HL-60 (cell line): ENCODE measurements around the gene KRTAP4-12.

Experiments
- GABPA ChIP-seq: IDR thresholded peaks from 2 replicates; pipeline ENCODE4 v1.6.1; 2012; ENCODE audit warnings: low read depth
- POLR2AphosphoS5 ChIP-seq: IDR thresholded peaks from 2 replicates; pipeline ENCODE4 v1.6.1; 2012; ENCODE audit warnings: low read depth
- TF ChIP-seq, protein P1 (sequence below): IDR thresholded peaks from one replicate; pipeline ENCODE4 v1.5.1; 2011; ENCODE audit warnings: low read length, control low read depth, inconsistent platforms; ENCODE audit not compliant: insufficient read depth
- TF ChIP-seq, protein P2 (sequence below): IDR thresholded peaks from 2 replicates; pipeline ENCODE4 v1.6.1; 2012; ENCODE audit warnings: low read depth; ENCODE audit not compliant: insufficient replicate concordance

DNA sequence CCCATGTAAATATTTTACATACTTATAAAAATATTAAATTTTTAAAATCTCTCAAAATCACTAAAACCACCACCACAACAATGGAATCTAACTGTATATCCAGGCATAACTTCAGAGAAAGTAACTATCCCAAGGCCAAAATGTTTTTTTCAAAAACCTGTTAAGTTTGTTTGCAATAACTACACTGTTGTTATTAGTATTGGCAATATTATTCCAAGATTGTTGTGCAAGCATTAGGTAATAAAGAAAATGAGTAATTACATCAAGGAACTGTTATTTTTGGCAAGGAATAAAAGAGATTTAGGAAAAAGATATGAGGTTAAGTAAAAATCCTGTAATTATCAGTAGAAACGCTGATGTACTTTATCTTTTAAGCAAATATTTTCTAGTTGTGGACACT is 3.4 kb upstream of the KRTAP4-12 start:
- TF ChIP-seq, protein P1, sequence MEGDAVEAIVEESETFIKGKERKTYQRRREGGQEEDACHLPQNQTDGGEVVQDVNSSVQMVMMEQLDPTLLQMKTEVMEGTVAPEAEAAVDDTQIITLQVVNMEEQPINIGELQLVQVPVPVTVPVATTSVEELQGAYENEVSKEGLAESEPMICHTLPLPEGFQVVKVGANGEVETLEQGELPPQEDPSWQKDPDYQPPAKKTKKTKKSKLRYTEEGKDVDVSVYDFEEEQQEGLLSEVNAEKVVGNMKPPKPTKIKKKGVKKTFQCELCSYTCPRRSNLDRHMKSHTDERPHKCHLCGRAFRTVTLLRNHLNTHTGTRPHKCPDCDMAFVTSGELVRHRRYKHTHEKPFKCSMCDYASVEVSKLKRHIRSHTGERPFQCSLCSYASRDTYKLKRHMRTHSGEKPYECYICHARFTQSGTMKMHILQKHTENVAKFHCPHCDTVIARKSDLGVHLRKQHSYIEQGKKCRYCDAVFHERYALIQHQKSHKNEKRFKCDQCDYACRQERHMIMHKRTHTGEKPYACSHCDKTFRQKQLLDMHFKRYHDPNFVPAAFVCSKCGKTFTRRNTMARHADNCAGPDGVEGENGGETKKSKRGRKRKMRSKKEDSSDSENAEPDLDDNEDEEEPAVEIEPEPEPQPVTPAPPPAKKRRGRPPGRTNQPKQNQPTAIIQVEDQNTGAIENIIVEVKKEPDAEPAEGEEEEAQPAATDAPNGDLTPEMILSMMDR: no peak
- TF ChIP-seq, protein P2, sequence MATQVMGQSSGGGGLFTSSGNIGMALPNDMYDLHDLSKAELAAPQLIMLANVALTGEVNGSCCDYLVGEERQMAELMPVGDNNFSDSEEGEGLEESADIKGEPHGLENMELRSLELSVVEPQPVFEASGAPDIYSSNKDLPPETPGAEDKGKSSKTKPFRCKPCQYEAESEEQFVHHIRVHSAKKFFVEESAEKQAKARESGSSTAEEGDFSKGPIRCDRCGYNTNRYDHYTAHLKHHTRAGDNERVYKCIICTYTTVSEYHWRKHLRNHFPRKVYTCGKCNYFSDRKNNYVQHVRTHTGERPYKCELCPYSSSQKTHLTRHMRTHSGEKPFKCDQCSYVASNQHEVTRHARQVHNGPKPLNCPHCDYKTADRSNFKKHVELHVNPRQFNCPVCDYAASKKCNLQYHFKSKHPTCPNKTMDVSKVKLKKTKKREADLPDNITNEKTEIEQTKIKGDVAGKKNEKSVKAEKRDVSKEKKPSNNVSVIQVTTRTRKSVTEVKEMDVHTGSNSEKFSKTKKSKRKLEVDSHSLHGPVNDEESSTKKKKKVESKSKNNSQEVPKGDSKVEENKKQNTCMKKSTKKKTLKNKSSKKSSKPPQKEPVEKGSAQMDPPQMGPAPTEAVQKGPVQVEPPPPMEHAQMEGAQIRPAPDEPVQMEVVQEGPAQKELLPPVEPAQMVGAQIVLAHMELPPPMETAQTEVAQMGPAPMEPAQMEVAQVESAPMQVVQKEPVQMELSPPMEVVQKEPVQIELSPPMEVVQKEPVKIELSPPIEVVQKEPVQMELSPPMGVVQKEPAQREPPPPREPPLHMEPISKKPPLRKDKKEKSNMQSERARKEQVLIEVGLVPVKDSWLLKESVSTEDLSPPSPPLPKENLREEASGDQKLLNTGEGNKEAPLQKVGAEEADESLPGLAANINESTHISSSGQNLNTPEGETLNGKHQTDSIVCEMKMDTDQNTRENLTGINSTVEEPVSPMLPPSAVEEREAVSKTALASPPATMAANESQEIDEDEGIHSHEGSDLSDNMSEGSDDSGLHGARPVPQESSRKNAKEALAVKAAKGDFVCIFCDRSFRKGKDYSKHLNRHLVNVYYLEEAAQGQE: no peak
- no peak for TF ChIP-seq POLR2AphosphoS5
- no peak for TF ChIP-seq GABPA
